Right lung (tissue), 5 donors: Measurements from ENCODE around the gene IL1RAPL2. TPM values are rescaled to one million over a fixed set of nuclear protein-coding genes. Genes with fewer than 3 reads are reported as not detected.
"Not testable (repeated sequence)": the region's sequence is repeated elsewhere in the genome, so short reads cannot be mapped to it uniquely, and the experiment has no call there.

Experiments used
- DNase-seq, 2 donors: peaks; one replicate each; pipeline ENCODE4 v3.0.0-alpha.2; 2013
- polyA plus RNA-seq, 5 donors: library from polyadenylated mRNA; unstranded; fragments of 120-200 nt; gene quantifications; one replicate each; pipeline versions ENCODE4 v1.2.1 to v1.2.3, GENCODE V29; 2013; ENCODE audit warnings: inconsistent platforms in 1 of 5, low replicate concordance in 1 of 5; ENCODE audit not compliant: insufficient read length in 5 of 5, insufficient read depth in 1 of 5

IL1RAPL2 gene
- polyA plus RNA-seq, 5 donors: 0.32 to 0.76 (median 0.64) TPM

DNA sequence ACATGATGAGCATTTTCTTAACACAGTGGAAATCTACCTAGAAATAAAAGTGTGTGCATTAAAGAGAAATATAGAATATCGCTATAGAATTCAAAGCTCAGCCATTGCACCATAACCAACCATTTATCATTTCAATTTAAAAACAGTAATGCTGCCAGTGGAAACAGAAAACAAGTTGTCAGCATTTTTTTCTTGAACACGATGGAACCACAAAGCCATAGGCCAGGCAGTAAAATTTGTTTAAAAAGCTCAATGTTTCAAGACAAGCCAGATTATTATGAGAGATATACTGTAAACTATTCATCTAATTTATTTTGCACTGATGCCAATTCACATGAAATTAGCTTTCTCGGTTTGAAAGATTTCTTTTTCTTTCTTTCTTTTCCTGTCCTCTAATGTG is 1209.7 kb downstream of the IL1RAPL2 start:
- peak in 1 of 2 donors; percentile 27 for DNase-seq

DNA sequence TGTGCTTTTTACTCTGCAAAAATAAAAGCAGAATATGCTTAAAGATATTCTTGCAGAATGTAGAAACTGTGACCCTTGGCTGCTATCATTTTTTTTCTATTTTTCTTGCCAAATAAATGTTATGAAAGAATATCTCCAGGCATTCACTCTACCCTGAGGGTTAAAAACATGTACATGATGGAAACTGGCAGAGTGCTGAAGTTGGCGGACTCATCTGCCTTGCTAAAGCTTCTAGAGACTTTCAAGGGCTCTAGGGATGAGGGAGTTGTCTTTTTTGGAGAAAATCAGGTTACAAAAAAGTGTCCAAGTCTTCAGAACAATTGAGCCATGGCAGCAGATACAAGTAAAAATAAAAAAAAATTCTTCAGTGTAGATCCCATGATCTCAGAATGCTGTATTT is 1215.8 kb downstream of the IL1RAPL2 start:
- no peak for DNase-seq

GRCh38 chrX:105796877-105797276 is 1230.9 kb downstream of the IL1RAPL2 start:
- DNase-seq: not testable (repeated sequence)

DNA sequence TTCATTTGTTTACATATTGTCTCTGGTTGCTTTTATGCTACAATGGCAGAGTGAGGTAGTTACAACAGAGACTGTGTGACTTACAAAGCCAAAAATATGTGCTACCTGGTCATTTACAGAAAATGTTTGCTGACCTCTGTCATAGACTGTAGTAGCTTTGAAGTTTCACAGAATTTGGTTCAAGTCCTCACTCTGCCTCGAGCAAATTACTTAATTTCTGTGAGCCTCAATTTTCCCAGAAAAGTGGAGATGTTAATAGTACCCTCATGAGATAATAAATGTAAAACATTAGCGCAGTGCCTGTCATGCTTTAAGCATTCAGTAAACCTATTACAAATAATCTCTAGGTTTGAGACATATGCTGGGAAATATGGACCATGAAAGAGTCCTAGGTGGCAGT is 1237.9 kb downstream of the IL1RAPL2 start:
- no peak for DNase-seq

- DNase-seq: not testable (repeated sequence)
Observed at GRCh38 chrX:105805655-105806054, 1239.7 kb downstream of the IL1RAPL2 start.

DNA sequence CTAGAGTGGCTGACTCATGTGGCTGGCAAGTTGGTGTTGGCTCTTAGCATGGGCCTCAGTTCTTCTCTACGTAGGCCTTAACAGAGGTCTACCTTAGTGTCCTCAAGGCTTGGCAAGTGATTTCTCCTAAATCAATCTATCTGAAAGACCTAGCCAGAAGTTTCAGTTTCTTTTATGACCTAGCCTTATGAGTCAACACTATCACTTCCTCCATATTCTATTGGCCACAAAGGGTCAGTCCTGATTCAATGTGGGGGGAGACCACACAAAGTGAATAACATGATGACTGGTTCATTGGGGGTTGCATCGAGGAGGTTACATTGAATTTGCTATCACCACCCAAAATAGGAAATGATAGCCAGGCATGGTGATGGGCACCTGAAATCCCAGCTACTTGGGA is 1250.5 kb downstream of the IL1RAPL2 start:
- no peak for DNase-seq
